WTC11 (cell line): ENCODE results near the gene GRM1. TPM values are rescaled to one million over a fixed set of nuclear protein-coding genes. Genes with fewer than 3 reads are reported as not detected.

ENCODE experiments used
- ATAC-seq: fragments of 200-7000 bp; cut with Tn5 transposase; 2 replicates; pipeline ENCODE4 v1.10.0; 2021; ENCODE audit warnings: mild to moderate bottlenecking, moderate library complexity
- CTCF ChIA-PET: fragments of 300-600 bp; sonication (Branson Sonifier 250); formaldehyde crosslinking; loops from one replicate; lab custom pipeline; 2021; ENCODE audit warnings: antibody characterized with exemption; lab: Charles Lee
- POLR2A ChIA-PET: fragments of 350-600 bp; sonication (Branson Sonifier 250); formaldehyde crosslinking; loops from one replicate; lab custom pipeline; 2021; ENCODE audit warnings: antibody characterized with exemption; lab: Charles Lee
- DNase-seq: peaks from one replicate; pipeline ENCODE4 v3.0.0; 2021; ENCODE audit warnings: low spot score
- H3K27ac Mint-ChIP-seq: 2 replicates; pipeline ENCODE4 v1.8.0; 2021; ENCODE audit warnings: mixed read lengths
- H3K27me3 Mint-ChIP-seq: 2 replicates; pipeline ENCODE4 v1.8.0; 2021; ENCODE audit warnings: low read depth, mild to moderate bottlenecking, moderate library complexity, mixed read lengths
- H3K36me3 Mint-ChIP-seq: 2 replicates; pipeline ENCODE4 v1.8.0; 2021; ENCODE audit warnings: mixed read lengths
- H3K4me1 Mint-ChIP-seq: 2 replicates; pipeline ENCODE4 v1.8.0; 2022; ENCODE audit warnings: mixed read lengths
- H3K4me3 Mint-ChIP-seq: 2 replicates; pipeline ENCODE4 v1.8.0; 2021; ENCODE audit warnings: mild to moderate bottlenecking, moderate library complexity, mixed read lengths
- H3K9me3 Mint-ChIP-seq: 2 replicates; pipeline ENCODE4 v1.8.0; 2021; ENCODE audit warnings: mixed read lengths
- ATF1 ChIP-seq: sonication (generic); formaldehyde crosslinking; IDR thresholded peaks from 2 replicates; pipeline ENCODE4 v1.8.1; 2023; ENCODE audit warnings: mild to moderate bottlenecking, moderate library complexity, missing genetic modification reagents
- CBFB ChIP-seq: sonication (generic); formaldehyde crosslinking; IDR thresholded peaks from 2 replicates; pipeline ENCODE4 v1.8.1; 2022; ENCODE audit warnings: mild to moderate bottlenecking, low read depth, missing genetic modification reagents
- EMX1 ChIP-seq: fragments of 250-450 bp; sonication (Bioruptor Pico); IDR thresholded peaks from 2 replicates; pipeline ENCODE4 v1.8.0; 2021; ENCODE audit warnings: mild to moderate bottlenecking
- ETV6 ChIP-seq: sonication (generic); formaldehyde crosslinking; IDR thresholded peaks from 2 replicates; pipeline ENCODE4 v1.8.1; 2022; ENCODE audit warnings: mild to moderate bottlenecking, missing genetic modification reagents
- FOXJ3 ChIP-seq: sonication (generic); formaldehyde crosslinking; IDR thresholded peaks from 2 replicates; pipeline ENCODE4 v1.9.0; 2021; ENCODE audit warnings: missing genetic modification reagents, mild to moderate bottlenecking, borderline replicate concordance
- FOXP1 ChIP-seq: sonication (generic); formaldehyde crosslinking; IDR thresholded peaks from 2 replicates; pipeline ENCODE4 v1.8.0; 2022; ENCODE audit warnings: missing genetic modification reagents, mild to moderate bottlenecking, moderate library complexity, borderline replicate concordance
- GABPB1 ChIP-seq: sonication (generic); formaldehyde crosslinking; IDR thresholded peaks from 2 replicates; pipeline ENCODE4 v1.8.1; 2023; ENCODE audit warnings: mild to moderate bottlenecking, missing genetic modification reagents
- SOX15 ChIP-seq: fragments of 250-450 bp; sonication (Bioruptor Pico); IDR thresholded peaks from 2 replicates; pipeline ENCODE4 v1.9.0; 2021; ENCODE audit warnings: mild to moderate bottlenecking
- TCF7 ChIP-seq: sonication (generic); formaldehyde crosslinking; IDR thresholded peaks from 2 replicates; pipeline ENCODE4 v1.8.0; 2022; ENCODE audit warnings: mild to moderate bottlenecking, low read depth, missing genetic modification reagents, moderate library complexity
- TP53 ChIP-seq: sonication (generic); formaldehyde crosslinking; IDR thresholded peaks from 2 replicates; pipeline ENCODE4 v1.8.1; 2023; ENCODE audit warnings: mild to moderate bottlenecking, missing genetic modification reagents
- ZNF138 ChIP-seq: sonication (generic); formaldehyde crosslinking; conservative IDR thresholded peaks from 2 replicates; pipeline ENCODE4 v1.8.1; 2022; ENCODE audit warnings: mild to moderate bottlenecking, moderate library complexity, missing genetic modification reagents
- ZNF671 ChIP-seq: fragments of 250-450 bp; sonication (Bioruptor Pico); IDR thresholded peaks from 2 replicates; pipeline ENCODE4 v1.8.0; 2021; ENCODE audit warnings: mild to moderate bottlenecking
- total RNA-seq: library from RNA; stranded (reverse); gene quantifications from 3 replicates; pipeline ENCODE4 v1.2.3, GENCODE V29; 2021
- TF ChIP-seq, protein P1 (sequence below): sonication (generic); formaldehyde crosslinking; IDR thresholded peaks from 2 replicates; pipeline ENCODE4 v1.8.0; 2023; ENCODE audit warnings: mild to moderate bottlenecking, missing genetic modification reagents
- TF ChIP-seq, protein P2 (sequence below): sonication (generic); formaldehyde crosslinking; IDR thresholded peaks from 2 replicates; pipeline ENCODE4 v1.8.1; 2022; ENCODE audit warnings: mild to moderate bottlenecking, missing genetic modification reagents, moderate library complexity, borderline replicate concordance
- TF ChIP-seq, protein P3 (sequence below): sonication (generic); formaldehyde crosslinking; IDR thresholded peaks from 2 replicates; pipeline ENCODE4 v1.8.0; 2022; ENCODE audit warnings: mild to moderate bottlenecking, missing genetic modification reagents
- TF ChIP-seq, protein P4 (sequence below): fragments of 250-450 bp; sonication (Bioruptor Pico); IDR thresholded peaks from 2 replicates; pipeline ENCODE4 v1.9.0; 2021; ENCODE audit warnings: moderate library complexity, mild to moderate bottlenecking, inconsistent platforms, borderline replicate concordance
- TF ChIP-seq, protein P5 (sequence below): fragments of 250-450 bp; sonication (Bioruptor Pico); IDR thresholded peaks from 2 replicates; pipeline ENCODE4 v1.9.0; 2021; ENCODE audit warnings: mild to moderate bottlenecking, borderline replicate concordance
- TF ChIP-seq, protein P6 (sequence below): fragments of 200-600 bp; IDR thresholded peaks from 2 replicates; pipeline ENCODE4 v1.8.0; 2022; ENCODE audit warnings: antibody characterized with exemption
- TF ChIP-seq, protein P7 (sequence below): sonication (generic); formaldehyde crosslinking; IDR thresholded peaks from 2 replicates; pipeline ENCODE4 v1.8.1; 2023; ENCODE audit warnings: mild to moderate bottlenecking, missing genetic modification reagents, borderline replicate concordance

Gene GRM1
- total RNA-seq, 1 experiment from 2014 or later, result 0.46 TPM

DNA sequence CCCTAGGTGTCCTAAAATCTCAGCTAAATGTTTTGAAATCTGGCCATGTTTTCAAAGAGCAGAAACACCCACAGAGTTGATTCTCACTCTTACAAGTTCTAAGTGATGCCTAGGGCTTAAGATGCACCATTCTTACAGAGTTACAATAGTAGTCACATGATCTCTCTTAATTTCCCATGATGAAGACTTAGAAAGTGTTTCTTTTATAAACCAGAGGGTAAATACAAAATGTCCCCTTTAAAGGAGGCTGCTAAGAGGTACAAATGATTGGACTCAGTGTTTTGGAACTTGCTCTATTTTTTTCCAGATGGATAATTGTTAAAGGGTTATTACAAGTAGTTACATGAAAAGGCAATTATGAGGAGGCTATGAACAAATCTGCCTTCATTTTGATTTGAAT, 244.6 kb downstream of the GRM1 start:
- ATAC-seq, result no peak
- H3K4me3 Mint-ChIP-seq, result no peak overlapping the region
- POLR2A ChIA-PET, result no interaction called here
- no peak for DNase-seq
- no peaks in the 10 kb centered on the region for H3K36me3 Mint-ChIP-seq
- H3K4me1 Mint-ChIP-seq, result peaks cover 24% of the 10 kb centered on the region
- no peaks in the 10 kb centered on the region for H3K27me3 Mint-ChIP-seq
- no peaks in the 10 kb centered on the region for H3K9me3 Mint-ChIP-seq
- no peak overlapping the region for H3K27ac Mint-ChIP-seq
- CTCF ChIA-PET, result no interaction called here
- TF ChIP-seq, protein P1, sequence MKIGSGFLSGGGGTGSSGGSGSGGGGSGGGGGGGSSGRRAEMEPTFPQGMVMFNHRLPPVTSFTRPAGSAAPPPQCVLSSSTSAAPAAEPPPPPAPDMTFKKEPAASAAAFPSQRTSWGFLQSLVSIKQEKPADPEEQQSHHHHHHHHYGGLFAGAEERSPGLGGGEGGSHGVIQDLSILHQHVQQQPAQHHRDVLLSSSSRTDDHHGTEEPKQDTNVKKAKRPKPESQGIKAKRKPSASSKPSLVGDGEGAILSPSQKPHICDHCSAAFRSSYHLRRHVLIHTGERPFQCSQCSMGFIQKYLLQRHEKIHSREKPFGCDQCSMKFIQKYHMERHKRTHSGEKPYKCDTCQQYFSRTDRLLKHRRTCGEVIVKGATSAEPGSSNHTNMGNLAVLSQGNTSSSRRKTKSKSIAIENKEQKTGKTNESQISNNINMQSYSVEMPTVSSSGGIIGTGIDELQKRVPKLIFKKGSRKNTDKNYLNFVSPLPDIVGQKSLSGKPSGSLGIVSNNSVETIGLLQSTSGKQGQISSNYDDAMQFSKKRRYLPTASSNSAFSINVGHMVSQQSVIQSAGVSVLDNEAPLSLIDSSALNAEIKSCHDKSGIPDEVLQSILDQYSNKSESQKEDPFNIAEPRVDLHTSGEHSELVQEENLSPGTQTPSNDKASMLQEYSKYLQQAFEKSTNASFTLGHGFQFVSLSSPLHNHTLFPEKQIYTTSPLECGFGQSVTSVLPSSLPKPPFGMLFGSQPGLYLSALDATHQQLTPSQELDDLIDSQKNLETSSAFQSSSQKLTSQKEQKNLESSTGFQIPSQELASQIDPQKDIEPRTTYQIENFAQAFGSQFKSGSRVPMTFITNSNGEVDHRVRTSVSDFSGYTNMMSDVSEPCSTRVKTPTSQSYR (CRISPR knock-in tag), result no peak
- TF ChIP-seq, protein P2, sequence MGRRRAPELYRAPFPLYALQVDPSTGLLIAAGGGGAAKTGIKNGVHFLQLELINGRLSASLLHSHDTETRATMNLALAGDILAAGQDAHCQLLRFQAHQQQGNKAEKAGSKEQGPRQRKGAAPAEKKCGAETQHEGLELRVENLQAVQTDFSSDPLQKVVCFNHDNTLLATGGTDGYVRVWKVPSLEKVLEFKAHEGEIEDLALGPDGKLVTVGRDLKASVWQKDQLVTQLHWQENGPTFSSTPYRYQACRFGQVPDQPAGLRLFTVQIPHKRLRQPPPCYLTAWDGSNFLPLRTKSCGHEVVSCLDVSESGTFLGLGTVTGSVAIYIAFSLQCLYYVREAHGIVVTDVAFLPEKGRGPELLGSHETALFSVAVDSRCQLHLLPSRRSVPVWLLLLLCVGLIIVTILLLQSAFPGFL (CRISPR knock-in tag), result no peak
- TF ChIP-seq TP53 (CRISPR knock-in tag) (no peak), EMX1 (no peak), ATF1 (CRISPR knock-in tag) (no peak), TCF7 (no peak), CBFB (CRISPR knock-in tag) (no peak), FOXP1 (CRISPR knock-in tag) (no peak), GABPB1 (no peak), SOX15 (CRISPR knock-in tag) (no peak), ETV6 (CRISPR knock-in tag) (no peak), FOXJ3 (CRISPR knock-in tag) (no peak), ZNF671 (CRISPR knock-in tag) (no peak), ZNF138 (CRISPR knock-in tag) (no peak)
- TF ChIP-seq, protein P3, sequence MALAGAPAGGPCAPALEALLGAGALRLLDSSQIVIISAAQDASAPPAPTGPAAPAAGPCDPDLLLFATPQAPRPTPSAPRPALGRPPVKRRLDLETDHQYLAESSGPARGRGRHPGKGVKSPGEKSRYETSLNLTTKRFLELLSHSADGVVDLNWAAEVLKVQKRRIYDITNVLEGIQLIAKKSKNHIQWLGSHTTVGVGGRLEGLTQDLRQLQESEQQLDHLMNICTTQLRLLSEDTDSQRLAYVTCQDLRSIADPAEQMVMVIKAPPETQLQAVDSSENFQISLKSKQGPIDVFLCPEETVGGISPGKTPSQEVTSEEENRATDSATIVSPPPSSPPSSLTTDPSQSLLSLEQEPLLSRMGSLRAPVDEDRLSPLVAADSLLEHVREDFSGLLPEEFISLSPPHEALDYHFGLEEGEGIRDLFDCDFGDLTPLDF (CRISPR knock-in tag), result no peak
- TF ChIP-seq, protein P4, sequence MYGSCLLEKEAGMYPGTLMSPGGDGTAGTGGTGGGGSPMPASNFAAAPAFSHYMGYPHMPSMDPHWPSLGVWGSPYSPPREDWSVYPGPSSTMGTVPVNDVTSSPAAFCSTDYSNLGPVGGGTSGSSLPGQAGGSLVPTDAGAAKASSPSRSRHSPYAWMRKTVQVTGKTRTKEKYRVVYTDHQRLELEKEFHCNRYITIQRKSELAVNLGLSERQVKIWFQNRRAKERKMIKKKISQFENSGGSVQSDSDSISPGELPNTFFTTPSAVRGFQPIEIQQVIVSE (CRISPR knock-in tag), result no peak
- TF ChIP-seq, protein P5, sequence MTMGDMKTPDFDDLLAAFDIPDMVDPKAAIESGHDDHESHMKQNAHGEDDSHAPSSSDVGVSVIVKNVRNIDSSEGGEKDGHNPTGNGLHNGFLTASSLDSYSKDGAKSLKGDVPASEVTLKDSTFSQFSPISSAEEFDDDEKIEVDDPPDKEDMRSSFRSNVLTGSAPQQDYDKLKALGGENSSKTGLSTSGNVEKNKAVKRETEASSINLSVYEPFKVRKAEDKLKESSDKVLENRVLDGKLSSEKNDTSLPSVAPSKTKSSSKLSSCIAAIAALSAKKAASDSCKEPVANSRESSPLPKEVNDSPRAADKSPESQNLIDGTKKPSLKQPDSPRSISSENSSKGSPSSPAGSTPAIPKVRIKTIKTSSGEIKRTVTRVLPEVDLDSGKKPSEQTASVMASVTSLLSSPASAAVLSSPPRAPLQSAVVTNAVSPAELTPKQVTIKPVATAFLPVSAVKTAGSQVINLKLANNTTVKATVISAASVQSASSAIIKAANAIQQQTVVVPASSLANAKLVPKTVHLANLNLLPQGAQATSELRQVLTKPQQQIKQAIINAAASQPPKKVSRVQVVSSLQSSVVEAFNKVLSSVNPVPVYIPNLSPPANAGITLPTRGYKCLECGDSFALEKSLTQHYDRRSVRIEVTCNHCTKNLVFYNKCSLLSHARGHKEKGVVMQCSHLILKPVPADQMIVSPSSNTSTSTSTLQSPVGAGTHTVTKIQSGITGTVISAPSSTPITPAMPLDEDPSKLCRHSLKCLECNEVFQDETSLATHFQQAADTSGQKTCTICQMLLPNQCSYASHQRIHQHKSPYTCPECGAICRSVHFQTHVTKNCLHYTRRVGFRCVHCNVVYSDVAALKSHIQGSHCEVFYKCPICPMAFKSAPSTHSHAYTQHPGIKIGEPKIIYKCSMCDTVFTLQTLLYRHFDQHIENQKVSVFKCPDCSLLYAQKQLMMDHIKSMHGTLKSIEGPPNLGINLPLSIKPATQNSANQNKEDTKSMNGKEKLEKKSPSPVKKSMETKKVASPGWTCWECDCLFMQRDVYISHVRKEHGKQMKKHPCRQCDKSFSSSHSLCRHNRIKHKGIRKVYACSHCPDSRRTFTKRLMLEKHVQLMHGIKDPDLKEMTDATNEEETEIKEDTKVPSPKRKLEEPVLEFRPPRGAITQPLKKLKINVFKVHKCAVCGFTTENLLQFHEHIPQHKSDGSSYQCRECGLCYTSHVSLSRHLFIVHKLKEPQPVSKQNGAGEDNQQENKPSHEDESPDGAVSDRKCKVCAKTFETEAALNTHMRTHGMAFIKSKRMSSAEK (CRISPR knock-in tag), result no peak
- TF ChIP-seq, protein P6, sequence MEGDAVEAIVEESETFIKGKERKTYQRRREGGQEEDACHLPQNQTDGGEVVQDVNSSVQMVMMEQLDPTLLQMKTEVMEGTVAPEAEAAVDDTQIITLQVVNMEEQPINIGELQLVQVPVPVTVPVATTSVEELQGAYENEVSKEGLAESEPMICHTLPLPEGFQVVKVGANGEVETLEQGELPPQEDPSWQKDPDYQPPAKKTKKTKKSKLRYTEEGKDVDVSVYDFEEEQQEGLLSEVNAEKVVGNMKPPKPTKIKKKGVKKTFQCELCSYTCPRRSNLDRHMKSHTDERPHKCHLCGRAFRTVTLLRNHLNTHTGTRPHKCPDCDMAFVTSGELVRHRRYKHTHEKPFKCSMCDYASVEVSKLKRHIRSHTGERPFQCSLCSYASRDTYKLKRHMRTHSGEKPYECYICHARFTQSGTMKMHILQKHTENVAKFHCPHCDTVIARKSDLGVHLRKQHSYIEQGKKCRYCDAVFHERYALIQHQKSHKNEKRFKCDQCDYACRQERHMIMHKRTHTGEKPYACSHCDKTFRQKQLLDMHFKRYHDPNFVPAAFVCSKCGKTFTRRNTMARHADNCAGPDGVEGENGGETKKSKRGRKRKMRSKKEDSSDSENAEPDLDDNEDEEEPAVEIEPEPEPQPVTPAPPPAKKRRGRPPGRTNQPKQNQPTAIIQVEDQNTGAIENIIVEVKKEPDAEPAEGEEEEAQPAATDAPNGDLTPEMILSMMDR, result no peak
- TF ChIP-seq, protein P7, sequence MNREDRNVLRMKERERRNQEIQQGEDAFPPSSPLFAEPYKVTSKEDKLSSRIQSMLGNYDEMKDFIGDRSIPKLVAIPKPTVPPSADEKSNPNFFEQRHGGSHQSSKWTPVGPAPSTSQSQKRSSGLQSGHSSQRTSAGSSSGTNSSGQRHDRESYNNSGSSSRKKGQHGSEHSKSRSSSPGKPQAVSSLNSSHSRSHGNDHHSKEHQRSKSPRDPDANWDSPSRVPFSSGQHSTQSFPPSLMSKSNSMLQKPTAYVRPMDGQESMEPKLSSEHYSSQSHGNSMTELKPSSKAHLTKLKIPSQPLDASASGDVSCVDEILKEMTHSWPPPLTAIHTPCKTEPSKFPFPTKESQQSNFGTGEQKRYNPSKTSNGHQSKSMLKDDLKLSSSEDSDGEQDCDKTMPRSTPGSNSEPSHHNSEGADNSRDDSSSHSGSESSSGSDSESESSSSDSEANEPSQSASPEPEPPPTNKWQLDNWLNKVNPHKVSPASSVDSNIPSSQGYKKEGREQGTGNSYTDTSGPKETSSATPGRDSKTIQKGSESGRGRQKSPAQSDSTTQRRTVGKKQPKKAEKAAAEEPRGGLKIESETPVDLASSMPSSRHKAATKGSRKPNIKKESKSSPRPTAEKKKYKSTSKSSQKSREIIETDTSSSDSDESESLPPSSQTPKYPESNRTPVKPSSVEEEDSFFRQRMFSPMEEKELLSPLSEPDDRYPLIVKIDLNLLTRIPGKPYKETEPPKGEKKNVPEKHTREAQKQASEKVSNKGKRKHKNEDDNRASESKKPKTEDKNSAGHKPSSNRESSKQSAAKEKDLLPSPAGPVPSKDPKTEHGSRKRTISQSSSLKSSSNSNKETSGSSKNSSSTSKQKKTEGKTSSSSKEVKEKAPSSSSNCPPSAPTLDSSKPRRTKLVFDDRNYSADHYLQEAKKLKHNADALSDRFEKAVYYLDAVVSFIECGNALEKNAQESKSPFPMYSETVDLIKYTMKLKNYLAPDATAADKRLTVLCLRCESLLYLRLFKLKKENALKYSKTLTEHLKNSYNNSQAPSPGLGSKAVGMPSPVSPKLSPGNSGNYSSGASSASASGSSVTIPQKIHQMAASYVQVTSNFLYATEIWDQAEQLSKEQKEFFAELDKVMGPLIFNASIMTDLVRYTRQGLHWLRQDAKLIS (CRISPR knock-in tag), result no peak
